Measurements from ENCODE around the gene CNIH3. TPM values are rescaled to one million over a fixed set of nuclear protein-coding genes. Genes with fewer than 3 reads are reported as not detected.
"Not testable (repeated sequence)": the region's sequence is repeated elsewhere in the genome, so short reads cannot be mapped to it uniquely, and the experiment has no call there.

CNIH3 gene
- total RNA-seq, 1 experiment from 2014 or later, result 1.8 TPM

DNA sequence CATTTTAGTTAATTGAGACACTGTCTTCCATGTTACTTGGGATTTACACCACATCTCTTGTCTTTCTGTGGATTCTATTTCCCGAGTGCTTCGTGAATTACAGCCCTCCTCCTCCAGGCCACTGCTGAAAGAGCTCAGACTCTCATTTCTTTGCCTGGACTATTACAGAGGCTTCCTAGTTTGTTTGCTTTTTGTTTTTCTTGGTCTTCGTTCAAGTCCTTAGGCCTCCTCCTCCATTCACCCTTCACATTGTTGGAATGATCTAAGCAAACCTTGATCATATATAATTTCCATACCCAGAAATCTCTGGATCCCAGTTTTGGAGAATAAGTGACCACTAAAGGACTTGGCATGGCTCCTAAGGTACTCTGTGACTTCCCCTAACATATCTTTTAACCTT is 94.1 kb downstream of the CNIH3 start:
- ATAC-seq (no peak), DNase-seq (ENCODE audit: low read depth, low spot score) (no peak)
- BruUV-seq (replicated peaks), result no TSS peak
- RAD21 ChIA-PET (ENCODE audit: low non-redundant PET in 1 of 2, low total read pairs in 2 of 2, uncharacterized antibody in 2 of 2, unreplicated experiment in 2 of 2), result no interaction called here
- TF ChIP-seq, protein P1, sequence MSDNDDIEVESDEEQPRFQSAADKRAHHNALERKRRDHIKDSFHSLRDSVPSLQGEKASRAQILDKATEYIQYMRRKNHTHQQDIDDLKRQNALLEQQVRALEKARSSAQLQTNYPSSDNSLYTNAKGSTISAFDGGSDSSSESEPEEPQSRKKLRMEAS (IDR thresholded peaks at IDR 0.05), result no peak
- TF ChIP-seq, protein P2, sequence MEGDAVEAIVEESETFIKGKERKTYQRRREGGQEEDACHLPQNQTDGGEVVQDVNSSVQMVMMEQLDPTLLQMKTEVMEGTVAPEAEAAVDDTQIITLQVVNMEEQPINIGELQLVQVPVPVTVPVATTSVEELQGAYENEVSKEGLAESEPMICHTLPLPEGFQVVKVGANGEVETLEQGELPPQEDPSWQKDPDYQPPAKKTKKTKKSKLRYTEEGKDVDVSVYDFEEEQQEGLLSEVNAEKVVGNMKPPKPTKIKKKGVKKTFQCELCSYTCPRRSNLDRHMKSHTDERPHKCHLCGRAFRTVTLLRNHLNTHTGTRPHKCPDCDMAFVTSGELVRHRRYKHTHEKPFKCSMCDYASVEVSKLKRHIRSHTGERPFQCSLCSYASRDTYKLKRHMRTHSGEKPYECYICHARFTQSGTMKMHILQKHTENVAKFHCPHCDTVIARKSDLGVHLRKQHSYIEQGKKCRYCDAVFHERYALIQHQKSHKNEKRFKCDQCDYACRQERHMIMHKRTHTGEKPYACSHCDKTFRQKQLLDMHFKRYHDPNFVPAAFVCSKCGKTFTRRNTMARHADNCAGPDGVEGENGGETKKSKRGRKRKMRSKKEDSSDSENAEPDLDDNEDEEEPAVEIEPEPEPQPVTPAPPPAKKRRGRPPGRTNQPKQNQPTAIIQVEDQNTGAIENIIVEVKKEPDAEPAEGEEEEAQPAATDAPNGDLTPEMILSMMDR (IDR thresholded peaks at IDR 0.05 in 2 of 3, conservative IDR thresholded peaks at IDR 0.05 in 1 of 3; ENCODE audit: borderline replicate concordance in 1 of 3, insufficient read depth in 1 of 3, low read depth in 2 of 3, low read length in 2 of 3), result no peak
- TF ChIP-seq EGR1 (IDR thresholded peaks at IDR 0.05; ENCODE audit: low read depth) (no peak), RAD21 (IDR thresholded peaks at IDR 0.05; ENCODE audit: low read depth) (no peak), SP1 (IDR thresholded peaks at IDR 0.05; ENCODE audit: low read depth) (no peak), ZFX (IDR thresholded peaks at IDR 0.05) (no peak), EZH2 (IDR thresholded peaks at IDR 0.05) (no peak), TCF7L2 (IDR thresholded peaks at IDR 0.05; ENCODE audit: borderline replicate concordance, extremely low read depth, insufficient read depth, insufficient read length) (no peak), CBX3 (IDR thresholded peaks at IDR 0.05; ENCODE audit: low read depth) (no peak), YY1 (IDR thresholded peaks at IDR 0.05; ENCODE audit: extremely low read depth, insufficient replicate concordance, low read depth, low read length) (no peak)
- TF ChIP-seq, protein P3, sequence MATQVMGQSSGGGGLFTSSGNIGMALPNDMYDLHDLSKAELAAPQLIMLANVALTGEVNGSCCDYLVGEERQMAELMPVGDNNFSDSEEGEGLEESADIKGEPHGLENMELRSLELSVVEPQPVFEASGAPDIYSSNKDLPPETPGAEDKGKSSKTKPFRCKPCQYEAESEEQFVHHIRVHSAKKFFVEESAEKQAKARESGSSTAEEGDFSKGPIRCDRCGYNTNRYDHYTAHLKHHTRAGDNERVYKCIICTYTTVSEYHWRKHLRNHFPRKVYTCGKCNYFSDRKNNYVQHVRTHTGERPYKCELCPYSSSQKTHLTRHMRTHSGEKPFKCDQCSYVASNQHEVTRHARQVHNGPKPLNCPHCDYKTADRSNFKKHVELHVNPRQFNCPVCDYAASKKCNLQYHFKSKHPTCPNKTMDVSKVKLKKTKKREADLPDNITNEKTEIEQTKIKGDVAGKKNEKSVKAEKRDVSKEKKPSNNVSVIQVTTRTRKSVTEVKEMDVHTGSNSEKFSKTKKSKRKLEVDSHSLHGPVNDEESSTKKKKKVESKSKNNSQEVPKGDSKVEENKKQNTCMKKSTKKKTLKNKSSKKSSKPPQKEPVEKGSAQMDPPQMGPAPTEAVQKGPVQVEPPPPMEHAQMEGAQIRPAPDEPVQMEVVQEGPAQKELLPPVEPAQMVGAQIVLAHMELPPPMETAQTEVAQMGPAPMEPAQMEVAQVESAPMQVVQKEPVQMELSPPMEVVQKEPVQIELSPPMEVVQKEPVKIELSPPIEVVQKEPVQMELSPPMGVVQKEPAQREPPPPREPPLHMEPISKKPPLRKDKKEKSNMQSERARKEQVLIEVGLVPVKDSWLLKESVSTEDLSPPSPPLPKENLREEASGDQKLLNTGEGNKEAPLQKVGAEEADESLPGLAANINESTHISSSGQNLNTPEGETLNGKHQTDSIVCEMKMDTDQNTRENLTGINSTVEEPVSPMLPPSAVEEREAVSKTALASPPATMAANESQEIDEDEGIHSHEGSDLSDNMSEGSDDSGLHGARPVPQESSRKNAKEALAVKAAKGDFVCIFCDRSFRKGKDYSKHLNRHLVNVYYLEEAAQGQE (IDR thresholded peaks at IDR 0.05; ENCODE audit: low read depth), result no peak
- TF ChIP-seq, protein P4, sequence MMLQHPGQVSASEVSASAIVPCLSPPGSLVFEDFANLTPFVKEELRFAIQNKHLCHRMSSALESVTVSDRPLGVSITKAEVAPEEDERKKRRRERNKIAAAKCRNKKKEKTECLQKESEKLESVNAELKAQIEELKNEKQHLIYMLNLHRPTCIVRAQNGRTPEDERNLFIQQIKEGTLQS (IDR thresholded peaks at IDR 0.05), result no peak
- Histone ChIP-seq H3K27ac (ENCODE audit: low read depth, low read length) (no peak overlapping the region), H2AFZ (ENCODE audit: low read depth, low read length, poor library complexity, severe bottlenecking) (no peak overlapping the region), H3K4me3 (replicated peaks in 1 of 2; ENCODE audit: low read depth in 1 of 2, low read length in 2 of 2) (no peak overlapping the region), H3K9ac (ENCODE audit: low read length) (no peak overlapping the region), H3K79me2 (ENCODE audit: insufficient read depth, low read length) (no peaks in the 10 kb centered on the region), H3K9me3 (ENCODE audit: control insufficient read depth in 1 of 2, insufficient read depth in 1 of 2, low read depth in 1 of 2, low read length in 2 of 2) (no peaks in the 10 kb centered on the region), H4K20me1 (ENCODE audit: insufficient read depth) (no peaks in the 10 kb centered on the region), H3K4me2 (ENCODE audit: low read length) (no peak overlapping the region), H3K4me1 (ENCODE audit: control insufficient read depth in 1 of 2, insufficient read depth in 2 of 2, low read length in 2 of 2) (peaks cover 0 to 7% of the 10 kb centered on the region in 2 experiments; a peak in 2 of 4 replicates), H3K27me3 (ENCODE audit: insufficient read depth, low read length) (peaks cover 16% of the 10 kb centered on the region; the same call in 1 of the 2 replicates), H3K36me3 (ENCODE audit: control insufficient read depth in 1 of 2, insufficient read depth in 2 of 2, low read length in 2 of 2) (no peaks in the 10 kb centered on the region), H3K9me2 (ENCODE audit: insufficient read depth) (no peaks in the 10 kb centered on the region)
- intact Hi-C loops (cut with micrococcal nuclease), result no loop called here
- POLR2A ChIA-PET, result no interaction called here
- CTCF ChIA-PET, result no interaction called here

DNA sequence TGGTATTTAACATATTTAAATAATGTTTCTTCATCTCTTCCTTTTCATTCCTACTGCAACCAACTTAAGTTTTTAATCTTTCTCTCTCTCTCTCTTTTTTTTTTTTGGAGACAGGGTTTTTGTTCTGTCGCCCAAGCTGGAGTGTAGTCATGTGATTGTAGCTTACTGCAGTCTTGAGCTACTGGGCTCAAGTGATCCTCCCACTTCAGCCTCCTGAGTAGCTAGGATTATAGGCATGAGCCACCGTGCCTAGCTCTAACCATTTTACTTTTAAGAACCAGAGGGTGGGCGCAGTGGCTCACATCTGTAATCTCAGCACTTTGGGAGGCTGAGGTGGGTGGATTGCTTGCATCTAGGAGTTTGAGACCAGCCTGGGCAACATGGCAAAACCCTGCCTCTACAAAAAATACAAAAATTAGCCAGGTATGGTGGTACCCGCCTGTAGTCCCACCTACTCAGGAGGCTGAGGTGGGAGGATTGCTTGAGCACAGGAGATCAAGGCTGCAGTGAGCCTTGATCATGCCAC is 95.2 kb downstream of the CNIH3 start:
- H4K20me1 ChIP-seq (ENCODE audit: insufficient read depth); BruUV-seq (replicated peaks); H3K36me3 ChIP-seq (ENCODE audit: control insufficient read depth in 1 of 2, insufficient read depth in 2 of 2, low read length in 2 of 2); H3K79me2 ChIP-seq (ENCODE audit: insufficient read depth, low read length); POLR2A ChIA-PET; H3K27me3 ChIP-seq (ENCODE audit: insufficient read depth, low read length); H3K4me2 ChIP-seq (ENCODE audit: low read length); H3K9ac ChIP-seq (ENCODE audit: low read length); H3K4me1 ChIP-seq (ENCODE audit: control insufficient read depth in 1 of 2, insufficient read depth in 2 of 2, low read length in 2 of 2); H3K4me3 ChIP-seq (replicated peaks in 1 of 2; ENCODE audit: low read depth in 1 of 2, low read length in 2 of 2); CTCF ChIA-PET; ATAC-seq; H2AFZ ChIP-seq (ENCODE audit: low read depth, low read length, poor library complexity, severe bottlenecking); H3K9me3 ChIP-seq (ENCODE audit: control insufficient read depth in 1 of 2, insufficient read depth in 1 of 2, low read depth in 1 of 2, low read length in 2 of 2); H3K27ac ChIP-seq (ENCODE audit: low read depth, low read length); intact Hi-C loops (cut with micrococcal nuclease); DNase-seq (ENCODE audit: low read depth, low spot score); H3K9me2 ChIP-seq (ENCODE audit: insufficient read depth); RAD21 ChIA-PET (ENCODE audit: low non-redundant PET in 1 of 2, low total read pairs in 2 of 2, uncharacterized antibody in 2 of 2, unreplicated experiment in 2 of 2): not testable (repeated sequence)

Data from HCT116 (cell line).